Measurements from ENCODE around the gene RASA2. TPM values are rescaled to one million over a fixed set of nuclear protein-coding genes. Genes with fewer than 3 reads are reported as not detected.

The RASA2 gene
- total RNA-seq, 2 donors from 2014 or later, result 12.0 to 18.3 TPM

GRCh38 chr3:141575879-141576743 is 89.3 kb downstream of the RASA2 start:
- Histone ChIP-seq H3K4me3 (no peak overlapping the region), H3K36me3 (no peaks in the 10 kb centered on the region), H3K9me3 (no peaks in the 10 kb centered on the region), H3K4me1 (no peaks in the 10 kb centered on the region), H3K9ac (ENCODE audit: low read depth in 2 of 2, low read length in 2 of 2) (peak overlapping the region in 1 of 2 donors; percentile 21), H3K27ac (no peak overlapping the region), H3K27me3 (no peaks in the 10 kb centered on the region)
- peak; percentile 45 for TF ChIP-seq CTCF (IDR thresholded peaks at IDR 0.05)
- intact Hi-C loops (cut with DNase I), result loop anchor here (5.0 to 10.0 kb wide), 2 partner anchors 161 to 329 kb away; partner anchors contain the start of gene RNF7
- no peak for DNase-seq

- Histone ChIP-seq H3K9ac (ENCODE audit: low read depth in 2 of 2, low read length in 2 of 2) (no peak overlapping the region), H3K4me3 (no peak overlapping the region), H3K4me1 (no peaks in the 10 kb centered on the region), H3K27ac (no peak overlapping the region), H3K9me3 (no peaks in the 10 kb centered on the region), H3K36me3 (no peaks in the 10 kb centered on the region), H3K27me3 (no peaks in the 10 kb centered on the region)
- no peak for DNase-seq
- intact Hi-C loops (cut with DNase I), result loop anchor here (5.0 to 10.0 kb wide), 2 partner anchors 161 to 328 kb away; partner anchors contain the start of gene RNF7
- no peak for TF ChIP-seq CTCF (IDR thresholded peaks at IDR 0.05)
These were observed 89.9 kb downstream of the RASA2 start for GRCh38 chr3:141576744-141577052.

- no peak for DNase-seq
- Histone ChIP-seq H3K9ac (ENCODE audit: low read depth in 2 of 2, low read length in 2 of 2) (no peak overlapping the region), H3K27ac (no peak overlapping the region), H3K4me1 (no peaks in the 10 kb centered on the region), H3K4me3 (no peak overlapping the region), H3K9me3 (no peaks in the 10 kb centered on the region), H3K36me3 (no peaks in the 10 kb centered on the region), H3K27me3 (no peaks in the 10 kb centered on the region)
- intact Hi-C loops (cut with DNase I), result loop anchor here (5.0 to 10.0 kb wide), 2 partner anchors 159 to 326 kb away; partner anchors contain the start of gene RNF7
- TF ChIP-seq CTCF (IDR thresholded peaks at IDR 0.05), result no peak
These were observed 91.6 kb downstream of the RASA2 start for GRCh38 chr3:141578202-141578973.

GRCh38 chr3:141594357-141594756 is 107.5 kb downstream of the RASA2 start:
- no peaks in the 10 kb centered on the region for H3K4me1 ChIP-seq
- H3K27me3 ChIP-seq, result no peaks in the 10 kb centered on the region
- H3K4me3 ChIP-seq, result no peak overlapping the region
- intact Hi-C loops (cut with DNase I), result no loop called here
- no peak overlapping the region for H3K27ac ChIP-seq
- H3K9me3 ChIP-seq, result no peaks in the 10 kb centered on the region
- no peaks in the 10 kb centered on the region for H3K36me3 ChIP-seq
- no peak for DNase-seq
- H3K9ac ChIP-seq (ENCODE audit: low read depth in 2 of 2, low read length in 2 of 2), result no peak overlapping the region
- no peak for TF ChIP-seq CTCF (IDR thresholded peaks at IDR 0.05)

GRCh38 chr3:141597931-141598330 is 111.1 kb downstream of the RASA2 start:
- Histone ChIP-seq H3K36me3 (no peaks in the 10 kb centered on the region), H3K9ac (ENCODE audit: low read depth in 2 of 2, low read length in 2 of 2) (no peak overlapping the region), H3K9me3 (no peaks in the 10 kb centered on the region), H3K4me3 (no peak overlapping the region), H3K27ac (no peak overlapping the region), H3K4me1 (no peaks in the 10 kb centered on the region), H3K27me3 (no peaks in the 10 kb centered on the region)
- no peak for DNase-seq
- no peak for TF ChIP-seq CTCF (IDR thresholded peaks at IDR 0.05)
- intact Hi-C loops (cut with DNase I), result no loop called here
